Rectal smooth muscle tissue (tissue), 1 donor: Measurements from ENCODE around the gene GALNT18.
A peak's percentile ranks its signal among the peaks of the same experiment; 100 is the strongest.

Experiments
- H3K27ac ChIP-seq: one replicate; pipeline ENCODE4 v1.7.0; 2013; ENCODE audit warnings: low read depth, low read length, inconsistent platforms
- H3K27me3 ChIP-seq: one replicate; pipeline ENCODE4 v1.7.0; 2013; ENCODE audit warnings: low read length; ENCODE audit not compliant: control insufficient read depth, insufficient read depth
- H3K36me3 ChIP-seq: one replicate; pipeline ENCODE4 v1.7.0; 2013; ENCODE audit warnings: low read length; ENCODE audit not compliant: control insufficient read depth, insufficient read depth
- H3K4me1 ChIP-seq: one replicate; pipeline ENCODE4 v1.7.0; 2013; ENCODE audit warnings: low read length; ENCODE audit not compliant: control insufficient read depth, insufficient read depth
- H3K4me3 ChIP-seq: one replicate; pipeline ENCODE4 v1.7.0; 2013; ENCODE audit warnings: low read length
- H3K9ac ChIP-seq: one replicate; pipeline ENCODE4 v1.7.0; 2013; ENCODE audit warnings: low read length

The GALNT18 gene

GRCh38 chr11:11581481-11581880, 40.3 kb downstream of the GALNT18 start:
- no peaks in the 10 kb centered on the region for H3K36me3 ChIP-seq
- peak overlapping the region; percentile 15 for H3K27ac ChIP-seq
- peaks cover 24% of the 10 kb centered on the region for H3K4me1 ChIP-seq
- H3K27me3 ChIP-seq = no peaks in the 10 kb centered on the region
- H3K4me3 ChIP-seq = no peak overlapping the region
- no peak overlapping the region for H3K9ac ChIP-seq

- Histone ChIP-seq H3K27ac (peak overlapping the region; percentile 52), H3K9ac (no peak overlapping the region)
Measured at GRCh38 chr11:11580841-11581411, 40.9 kb downstream of the GALNT18 start.

GRCh38 chr11:11580012-11580411, 41.8 kb downstream of the GALNT18 start:
- no peak overlapping the region for H3K27ac ChIP-seq
- no peak overlapping the region for H3K4me3 ChIP-seq
- H3K27me3 ChIP-seq = no peaks in the 10 kb centered on the region
- H3K9ac ChIP-seq = no peak overlapping the region
- H3K4me1 ChIP-seq = peaks cover 24% of the 10 kb centered on the region
- no peaks in the 10 kb centered on the region for H3K36me3 ChIP-seq

More at GRCh38 chr11:11580841-11581411, 40.9 kb downstream of the GALNT18 start:
- no peaks in the 10 kb centered on the region for H3K27me3 ChIP-seq
- H3K36me3 ChIP-seq = no peaks in the 10 kb centered on the region
- H3K4me1 ChIP-seq = peaks cover 24% of the 10 kb centered on the region
- H3K4me3 ChIP-seq = no peak overlapping the region

GRCh38 chr11:11579012-11579988, 42.5 kb downstream of the GALNT18 start:
- H3K36me3 ChIP-seq = no peaks in the 10 kb centered on the region
- no peak overlapping the region for H3K9ac ChIP-seq
- H3K27me3 ChIP-seq = no peaks in the 10 kb centered on the region
- no peak overlapping the region for H3K4me3 ChIP-seq
- H3K4me1 ChIP-seq = peaks cover 27% of the 10 kb centered on the region
- no peak overlapping the region for H3K27ac ChIP-seq

GRCh38 chr11:11577932-11578911, 43.6 kb downstream of the GALNT18 start:
- Histone ChIP-seq H3K27ac (no peak overlapping the region), H3K36me3 (no peaks in the 10 kb centered on the region)

GRCh38 chr11:11577251-11577855, 44.5 kb downstream of the GALNT18 start:
- no peaks in the 10 kb centered on the region for H3K27me3 ChIP-seq
- no peak overlapping the region for H3K27ac ChIP-seq
- H3K4me3 ChIP-seq = no peak overlapping the region
- peaks cover 27% of the 10 kb centered on the region for H3K4me1 ChIP-seq
- H3K9ac ChIP-seq = no peak overlapping the region
- H3K36me3 ChIP-seq = no peaks in the 10 kb centered on the region

More at GRCh38 chr11:11577932-11578911, 43.6 kb downstream of the GALNT18 start:
- Histone ChIP-seq H3K27me3 (no peaks in the 10 kb centered on the region), H3K9ac (no peak overlapping the region), H3K4me3 (no peak overlapping the region), H3K4me1 (peaks cover 27% of the 10 kb centered on the region)

- H3K27ac ChIP-seq = no peak overlapping the region
- H3K4me3 ChIP-seq = no peak overlapping the region
- no peak overlapping the region for H3K9ac ChIP-seq
- no peaks in the 10 kb centered on the region for H3K27me3 ChIP-seq
- no peaks in the 10 kb centered on the region for H3K36me3 ChIP-seq
- H3K4me1 ChIP-seq = peaks cover 16% of the 10 kb centered on the region
Measured at GRCh38 chr11:11574373-11575287, 47.2 kb downstream of the GALNT18 start.

GRCh38 chr11:11572386-11572785, 49.4 kb downstream of the GALNT18 start:
- Histone ChIP-seq H3K4me1 (peaks cover 31% of the 10 kb centered on the region), H3K4me3 (no peak overlapping the region), H3K9ac (no peak overlapping the region), H3K27me3 (no peaks in the 10 kb centered on the region), H3K36me3 (no peaks in the 10 kb centered on the region), H3K27ac (no peak overlapping the region)

- H3K4me1 ChIP-seq = peaks cover 35% of the 10 kb centered on the region
- H3K9ac ChIP-seq = no peak overlapping the region
- no peak overlapping the region for H3K27ac ChIP-seq
- no peaks in the 10 kb centered on the region for H3K36me3 ChIP-seq
- H3K4me3 ChIP-seq = no peak overlapping the region
- H3K27me3 ChIP-seq = no peaks in the 10 kb centered on the region
Measured at GRCh38 chr11:11571893-11572292, 49.9 kb downstream of the GALNT18 start.

GRCh38 chr11:11570823-11571222, 51.0 kb downstream of the GALNT18 start:
- Histone ChIP-seq H3K4me3 (no peak overlapping the region), H3K36me3 (no peaks in the 10 kb centered on the region), H3K27me3 (no peaks in the 10 kb centered on the region), H3K9ac (no peak overlapping the region), H3K27ac (no peak overlapping the region), H3K4me1 (peaks cover 35% of the 10 kb centered on the region)

GRCh38 chr11:11569936-11570491, 51.8 kb downstream of the GALNT18 start:
- H3K9ac ChIP-seq = no peak overlapping the region
- H3K27me3 ChIP-seq = no peaks in the 10 kb centered on the region
- H3K36me3 ChIP-seq = no peaks in the 10 kb centered on the region
- peak overlapping the region; percentile 56 for H3K27ac ChIP-seq
- H3K4me1 ChIP-seq = peaks cover 35% of the 10 kb centered on the region
- peak overlapping the region; percentile 17 for H3K4me3 ChIP-seq
